Motor neuron (in vitro differentiated cells): Measurements from ENCODE around the gene TSHZ2. TPM values are rescaled to one million over a fixed set of nuclear protein-coding genes. Genes with fewer than 3 reads are reported as not detected.
"Not testable (repeated sequence)": the region's sequence is repeated elsewhere in the genome, so short reads cannot be mapped to it uniquely, and the experiment has no call there.

ENCODE experiments used
- ATAC-seq, 8 experiments: fragments of 200-7000 bp; cut with Tn5 transposase; replicated peaks in 6 of 8; 2 replicates each; pipeline ENCODE4 v1.8.0; 2021; ENCODE audit warnings: mild to moderate bottlenecking in 8 of 8, moderate library complexity in 8 of 8
- H3K27ac ChIP-seq, 2 donors: fragments of 250-450 bp; sonication (Bioruptor Pico); 2 replicates each; pipeline ENCODE4 v1.9.0; 2021; ENCODE audit warnings: antibody characterized with exemption in 2 of 2, mild to moderate bottlenecking in 2 of 2, moderate library complexity in 1 of 2
- H3K4me1 ChIP-seq, 2 donors: fragments of 250-450 bp; sonication (Bioruptor Pico); replicated peaks in 1 of 2; 2 replicates each; pipeline ENCODE4 v1.6.1; 2021; ENCODE audit warnings: antibody characterized with exemption in 2 of 2, mild to moderate bottlenecking in 2 of 2, moderate library complexity in 1 of 2
- H3K4me3 ChIP-seq, 5 donors: fragments of 250-450 bp; sonication (Bioruptor Pico); 2 replicates each; pipeline ENCODE4 v1.9.0; 2021; ENCODE audit warnings: antibody characterized with exemption in 5 of 5, mild to moderate bottlenecking in 5 of 5, moderate library complexity in 4 of 5
- WGBS, 10 experiments: fragments of 450-650 bp; shearing (Covaris generic); methylation state at CpG; one replicate each; pipeline ENCODE4 v1.0.0; 2022; 5-methylcytosine and 5-hydroxymethylcytosine counted together
- in situ Hi-C, 9 experiments: fragments of 400-800 bp; cut with MboI; loops; one replicate each; pipeline ENCODE4 v1.15.0; 2021; ENCODE audit warnings: low sequenced_read_pairs in 9 of 9, low pct_unique_long_range_greater_than_20kb in 2 of 9; ENCODE audit not compliant: unreplicated experiment in 9 of 9
- total RNA-seq, 8 experiments: library from RNA; unstranded; fragments of 300-600 nt; gene quantifications; 2 replicates each; pipeline versions ENCODE4 v1.2.3 to v1.2.4, GENCODE V29; 2022

The TSHZ2 gene
- total RNA-seq, 8 experiments from 2014 or later, result 11.4 to 125 (median 47.7) TPM

GRCh38 chr20:53360852-53361251 is 388.7 kb downstream of the TSHZ2 start:
- in situ Hi-C loops, result no loop called here
- 8 to 80% (median 48%) methylated on average over 1 to 6 of the region's 6 CpGs; no CpG with 5 or more reads in 3 of the 10 experiments for WGBS, 10 experiments
- no peak overlapping the region for H3K27ac ChIP-seq
- H3K4me1 ChIP-seq, result peaks cover 8% of the 10 kb centered on the region in 2 donors
- H3K4me3 ChIP-seq, result no peak overlapping the region
- peak in 4 of 8 experiments; percentile 37 to 65 (median 64) for ATAC-seq

GRCh38 chr20:53362736-53363135 is 390.6 kb downstream of the TSHZ2 start:
- in situ Hi-C loops, result no loop called here
- Histone ChIP-seq H3K27ac (no peak overlapping the region), H3K4me3 (no peak overlapping the region), H3K4me1 (peaks cover 8 to 14% of the 10 kb centered on the region in 2 donors)
- no peak for ATAC-seq
- 40 to 100% (median 87%) methylated on average over 1 to 4 of the region's 8 CpGs; no CpG with 5 or more reads in 1 of the 10 experiments for WGBS, 10 experiments

GRCh38 chr20:53364646-53365045 is 392.5 kb downstream of the TSHZ2 start:
- no peak overlapping the region for H3K4me3 ChIP-seq
- 27 to 100% (median 91%) methylated on average over 1 to 5 of the region's 5 CpGs; no CpG with 5 or more reads in 2 of the 10 experiments for WGBS, 10 experiments
- no peak overlapping the region for H3K27ac ChIP-seq
- H3K4me1 ChIP-seq, result peaks cover 8 to 14% of the 10 kb centered on the region in 2 donors
- in situ Hi-C loops, result no loop called here
- no peak for ATAC-seq

- H3K4me3 ChIP-seq, result no peak overlapping the region
- no peak for ATAC-seq
- in situ Hi-C loops, result no loop called here
- WGBS, 10 experiments, result 0 to 75% (median 56%) methylated on average over 1 of the region's 1 CpG; no CpG with 5 or more reads in 7 of the 10 experiments
- H3K4me1 ChIP-seq, result peaks cover 8 to 14% of the 10 kb centered on the region in 2 donors
- no peak overlapping the region for H3K27ac ChIP-seq
Observed at GRCh38 chr20:53365076-53365475, 392.9 kb downstream of the TSHZ2 start.

GRCh38 chr20:53365539-53366075 is 393.4 kb downstream of the TSHZ2 start:
- WGBS, 10 experiments, result 20 to 100% (median 93%) methylated on average over 1 to 2 of the region's 2 CpGs; no CpG with 5 or more reads in 3 of the 10 experiments
- in situ Hi-C loops, result no loop called here
- peak in 2 of 8 experiments; percentile 27 to 53 for ATAC-seq
- peaks cover 8 to 12% of the 10 kb centered on the region in 2 donors for H3K4me1 ChIP-seq
- no peak overlapping the region for H3K4me3 ChIP-seq
- no peak overlapping the region for H3K27ac ChIP-seq

- in situ Hi-C loops, H3K27ac ChIP-seq, H3K4me3 ChIP-seq: not testable (repeated sequence)
- ATAC-seq, result peak in 3 of 8 experiments; percentile 67 to 78 (median 69)
- H3K4me1 ChIP-seq, result peaks cover 0 to 15% of the 10 kb centered on the region in 2 donors
- WGBS, 10 experiments, result 59 to 100% (median 92%) methylated on average over 1 to 8 of the region's 8 CpGs
Observed at GRCh38 chr20:53366928-53367327, 394.8 kb downstream of the TSHZ2 start.

GRCh38 chr20:53369871-53370270 is 397.7 kb downstream of the TSHZ2 start:
- Histone ChIP-seq H3K27ac (no peak overlapping the region), H3K4me1 (peaks cover 0 to 15% of the 10 kb centered on the region in 2 donors), H3K4me3 (no peak overlapping the region)
- in situ Hi-C loops, result no loop called here
- ATAC-seq, result no peak
- 62 to 100% (median 84%) methylated on average over 1 to 7 of the region's 7 CpGs; no CpG with 5 or more reads in 2 of the 10 experiments for WGBS, 10 experiments

GRCh38 chr20:53370345-53370961 is 398.3 kb downstream of the TSHZ2 start:
- Histone ChIP-seq H3K4me1 (peaks cover 0 to 15% of the 10 kb centered on the region in 2 donors), H3K4me3 (no peak overlapping the region), H3K27ac (no peak overlapping the region)
- 74 to 100% (median 91%) methylated on average over 2 to 10 of the region's 13 CpGs; no CpG with 5 or more reads in 1 of the 10 experiments for WGBS, 10 experiments
- ATAC-seq, result no peak
- in situ Hi-C loops, result no loop called here

GRCh38 chr20:53371216-53371615 is 399.1 kb downstream of the TSHZ2 start:
- Histone ChIP-seq H3K4me1 (peaks cover 0 to 15% of the 10 kb centered on the region in 2 donors), H3K27ac (peak overlapping the region in 1 of 2 donors; percentile 57), H3K4me3 (no peak overlapping the region)
- no peak for ATAC-seq
- in situ Hi-C loops, result no loop called here
- 43 to 100% (median 84%) methylated on average over 1 to 4 of the region's 4 CpGs; no CpG with 5 or more reads in 4 of the 10 experiments for WGBS, 10 experiments

- ATAC-seq, result no peak
- in situ Hi-C loops, result no loop called here
- peaks cover 19 to 20% of the 10 kb centered on the region in 2 donors for H3K4me1 ChIP-seq
- 49 to 100% (median 83%) methylated on average over 1 to 2 of the region's 2 CpGs; no CpG with 5 or more reads in 1 of the 10 experiments for WGBS, 10 experiments
- no peak overlapping the region for H3K4me3 ChIP-seq
- H3K27ac ChIP-seq, result no peak overlapping the region
Observed at GRCh38 chr20:53376021-53376420, 403.9 kb downstream of the TSHZ2 start.

- WGBS, 10 experiments, result 46 to 96% (median 87%) methylated on average over 2 to 12 of the region's 12 CpGs
- ATAC-seq, result no peak
- in situ Hi-C loops, result no loop called here
Observed at GRCh38 chr20:53379014-53379832, 407.1 kb downstream of the TSHZ2 start.

GRCh38 chr20:53379833-53380120 is 407.6 kb downstream of the TSHZ2 start:
- 40 to 96% (median 80%) methylated on average over 2 to 4 of the region's 4 CpGs; no CpG with 5 or more reads in 2 of the 10 experiments for WGBS, 10 experiments
- no peak for ATAC-seq
- peaks cover 12 to 19% of the 10 kb centered on the region in 2 donors for H3K4me1 ChIP-seq
- no peak overlapping the region for H3K27ac ChIP-seq
- no peak overlapping the region for H3K4me3 ChIP-seq
- in situ Hi-C loops, result no loop called here

More at GRCh38 chr20:53379014-53379832, 407.1 kb downstream of the TSHZ2 start:
- Histone ChIP-seq H3K27ac (no peak overlapping the region), H3K4me1 (peaks cover 12 to 19% of the 10 kb centered on the region in 2 donors), H3K4me3 (no peak overlapping the region)
